Fibroblast of mammary gland (primary cell): Measurements from ENCODE around the gene SSC4D.
"Not testable (repeated sequence)": the region's sequence is repeated elsewhere in the genome, so short reads cannot be mapped to it uniquely, and the experiment has no call there.

Experiments used
- DNase-seq: peaks from one replicate; pipeline ENCODE4 v3.0.0-alpha.2; 2010; ENCODE audit warnings: low read depth
- H3K4me3 ChIP-seq: 2 replicates; pipeline ENCODE4 v1.5.1; 2011; ENCODE audit warnings: low read depth, mild to moderate bottlenecking, low read length, moderate library complexity; ENCODE audit not compliant: control insufficient read depth
- TF ChIP-seq, protein P1 (sequence below): conservative IDR thresholded peaks from 2 replicates; pipeline ENCODE4 v1.5.1; 2011; ENCODE audit warnings: low read depth, low read length, inconsistent platforms; ENCODE audit not compliant: control insufficient read depth, insufficient read depth

SSC4D gene

DNA sequence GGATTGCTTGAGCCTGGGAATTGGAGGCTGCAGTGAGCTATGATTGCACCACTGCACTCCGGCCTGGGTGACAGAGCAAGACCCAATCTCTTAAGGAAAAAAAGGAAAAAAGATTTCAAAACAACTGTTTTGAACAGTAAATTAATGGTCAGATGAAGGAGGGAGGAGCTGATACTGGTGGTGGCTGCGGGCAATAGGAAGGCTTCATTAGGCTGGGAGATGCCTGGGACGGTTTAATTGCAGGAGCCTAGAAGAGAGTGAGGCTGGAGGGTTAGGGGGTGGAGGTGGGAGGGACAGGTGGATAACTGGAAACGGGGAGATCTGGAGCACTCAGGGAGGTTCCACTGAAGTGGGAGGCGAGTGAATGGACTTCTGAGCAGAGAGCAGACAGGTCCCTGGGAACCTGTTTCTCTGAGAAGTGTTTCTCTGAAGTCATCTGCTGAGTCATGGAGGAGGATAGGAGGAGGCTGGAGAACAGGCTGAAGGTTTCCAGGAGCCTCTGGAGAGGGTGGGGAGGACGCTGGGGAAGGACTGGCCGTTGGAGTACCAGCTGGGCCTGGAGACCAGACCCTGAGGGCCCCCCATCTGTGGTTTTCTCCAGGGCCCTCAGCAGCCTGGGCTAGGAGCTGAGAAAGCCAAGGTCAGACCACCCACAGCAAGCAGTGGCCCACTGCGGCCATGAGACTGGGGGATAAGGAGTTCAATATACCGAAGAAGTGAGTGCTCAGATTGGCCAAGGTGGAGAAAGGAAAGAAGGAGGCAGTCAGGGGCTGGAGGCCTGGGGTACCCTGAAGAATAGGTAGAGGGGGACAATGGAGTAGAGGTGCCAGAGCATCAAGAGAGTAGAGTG is 36.3 kb downstream of the SSC4D start:
- TF ChIP-seq, protein P1, sequence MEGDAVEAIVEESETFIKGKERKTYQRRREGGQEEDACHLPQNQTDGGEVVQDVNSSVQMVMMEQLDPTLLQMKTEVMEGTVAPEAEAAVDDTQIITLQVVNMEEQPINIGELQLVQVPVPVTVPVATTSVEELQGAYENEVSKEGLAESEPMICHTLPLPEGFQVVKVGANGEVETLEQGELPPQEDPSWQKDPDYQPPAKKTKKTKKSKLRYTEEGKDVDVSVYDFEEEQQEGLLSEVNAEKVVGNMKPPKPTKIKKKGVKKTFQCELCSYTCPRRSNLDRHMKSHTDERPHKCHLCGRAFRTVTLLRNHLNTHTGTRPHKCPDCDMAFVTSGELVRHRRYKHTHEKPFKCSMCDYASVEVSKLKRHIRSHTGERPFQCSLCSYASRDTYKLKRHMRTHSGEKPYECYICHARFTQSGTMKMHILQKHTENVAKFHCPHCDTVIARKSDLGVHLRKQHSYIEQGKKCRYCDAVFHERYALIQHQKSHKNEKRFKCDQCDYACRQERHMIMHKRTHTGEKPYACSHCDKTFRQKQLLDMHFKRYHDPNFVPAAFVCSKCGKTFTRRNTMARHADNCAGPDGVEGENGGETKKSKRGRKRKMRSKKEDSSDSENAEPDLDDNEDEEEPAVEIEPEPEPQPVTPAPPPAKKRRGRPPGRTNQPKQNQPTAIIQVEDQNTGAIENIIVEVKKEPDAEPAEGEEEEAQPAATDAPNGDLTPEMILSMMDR = no peak
- no peak overlapping the region for H3K4me3 ChIP-seq
- DNase-seq = peak; percentile 85

DNA sequence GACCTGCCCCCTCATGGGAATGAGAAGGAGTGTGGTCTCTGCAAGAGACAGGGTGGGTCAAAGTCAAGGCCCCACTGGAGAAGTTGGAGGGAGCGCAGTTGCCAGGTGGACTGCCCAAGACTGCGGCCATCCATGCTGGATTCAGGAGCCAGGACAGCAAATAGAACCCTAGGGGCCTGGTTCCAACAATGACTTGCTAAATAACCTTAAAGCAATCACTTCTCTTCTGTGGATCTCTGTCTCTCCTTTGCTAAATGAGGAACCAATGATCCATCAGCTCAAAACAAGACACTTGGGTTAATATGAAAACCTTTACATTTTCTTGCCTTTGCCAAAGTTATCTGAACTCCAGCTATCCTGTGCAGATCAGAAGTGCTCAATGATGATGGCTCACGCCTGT is 38.1 kb downstream of the SSC4D start:
- no peak for DNase-seq
- TF ChIP-seq, protein P1 = no peak
- no peak overlapping the region for H3K4me3 ChIP-seq

DNA sequence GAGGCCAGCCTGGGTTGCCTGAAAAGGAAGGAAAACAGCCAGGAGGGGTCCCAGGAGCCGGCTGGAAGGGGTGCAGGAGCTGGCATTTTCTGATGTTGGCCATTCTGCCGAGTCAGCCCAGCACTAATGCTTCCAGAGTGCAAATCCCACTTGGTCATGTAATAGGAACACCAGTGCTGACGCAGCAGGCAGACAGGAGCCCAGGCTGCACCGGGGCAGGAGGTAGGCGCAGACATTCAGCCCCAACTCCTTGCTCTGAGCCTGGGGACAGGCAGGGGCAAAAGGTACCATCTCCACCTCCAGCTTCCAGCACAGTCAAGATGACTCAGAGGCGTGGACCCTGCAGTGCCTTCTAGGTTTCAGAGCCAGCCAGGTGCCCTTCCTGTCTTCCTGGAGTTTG is 40.5 kb downstream of the SSC4D start:
- TF ChIP-seq, protein P1 = no peak
- H3K4me3 ChIP-seq = no peak overlapping the region
- DNase-seq = no peak

DNA sequence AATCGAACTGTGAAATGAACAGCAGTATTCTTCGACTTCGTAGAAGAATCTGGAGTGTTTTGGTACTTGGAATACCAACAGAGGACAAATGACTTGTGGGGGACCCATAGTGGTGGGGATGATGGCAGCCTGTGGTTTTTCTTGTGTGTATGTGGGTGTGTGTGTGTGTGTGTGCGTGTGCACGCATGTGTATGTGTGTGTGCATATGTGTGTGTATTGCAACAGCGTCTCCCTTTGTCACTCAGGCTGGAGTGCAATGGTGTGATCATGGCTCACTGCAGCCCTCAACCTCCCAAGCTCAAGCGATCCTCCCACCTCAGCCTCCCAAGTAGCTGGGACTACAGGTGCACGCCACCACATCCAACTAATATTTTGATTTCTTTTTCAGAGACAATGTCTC is 41.3 kb downstream of the SSC4D start:
- TF ChIP-seq, protein P1 = no peak
- H3K4me3 ChIP-seq = no peak overlapping the region
- DNase-seq = no peak

DNA sequence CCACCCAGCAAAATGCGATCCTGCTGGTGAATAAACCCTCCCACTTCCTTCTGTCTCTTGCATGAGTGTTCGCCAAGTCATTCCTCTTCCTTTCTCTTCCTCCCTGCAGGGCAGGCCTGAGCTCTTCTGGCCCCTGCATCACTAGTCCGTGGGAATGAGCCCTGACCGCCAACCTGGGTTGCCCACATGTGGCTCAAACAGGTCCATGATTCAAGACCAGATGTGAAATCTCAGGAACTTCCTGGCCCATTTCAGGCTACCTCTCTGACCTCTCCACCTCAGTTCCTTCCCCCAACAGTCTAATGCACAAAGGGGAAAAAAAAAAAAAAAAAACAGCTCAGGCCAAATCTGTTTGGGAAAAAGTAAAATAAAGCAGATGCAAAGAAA is 45.3 kb downstream of the SSC4D start:
- peak; percentile 88 for DNase-seq
- no peak overlapping the region for H3K4me3 ChIP-seq
- TF ChIP-seq, protein P1 = no peak

DNA sequence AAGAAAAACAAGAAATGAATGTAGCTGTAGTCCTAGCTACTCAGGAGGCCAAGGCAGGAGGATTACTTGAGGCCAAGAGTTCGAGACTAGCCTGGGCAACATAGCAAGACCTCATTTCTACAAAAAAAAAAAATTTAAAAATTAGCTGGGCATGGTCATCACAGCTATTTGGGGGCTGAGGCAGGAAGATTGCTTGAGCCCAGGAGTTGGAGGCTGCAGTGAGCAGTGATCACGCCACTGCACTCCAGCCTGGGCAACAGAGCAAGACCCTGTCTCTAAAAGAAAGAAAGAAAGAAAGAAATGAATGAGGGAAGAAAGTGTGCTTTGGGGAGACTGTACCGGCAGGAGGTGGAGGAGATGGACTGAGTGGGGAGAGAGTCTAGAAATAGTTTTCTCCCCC is 45.7 kb downstream of the SSC4D start:
- DNase-seq, H3K4me3 ChIP-seq: not testable (repeated sequence)

DNA sequence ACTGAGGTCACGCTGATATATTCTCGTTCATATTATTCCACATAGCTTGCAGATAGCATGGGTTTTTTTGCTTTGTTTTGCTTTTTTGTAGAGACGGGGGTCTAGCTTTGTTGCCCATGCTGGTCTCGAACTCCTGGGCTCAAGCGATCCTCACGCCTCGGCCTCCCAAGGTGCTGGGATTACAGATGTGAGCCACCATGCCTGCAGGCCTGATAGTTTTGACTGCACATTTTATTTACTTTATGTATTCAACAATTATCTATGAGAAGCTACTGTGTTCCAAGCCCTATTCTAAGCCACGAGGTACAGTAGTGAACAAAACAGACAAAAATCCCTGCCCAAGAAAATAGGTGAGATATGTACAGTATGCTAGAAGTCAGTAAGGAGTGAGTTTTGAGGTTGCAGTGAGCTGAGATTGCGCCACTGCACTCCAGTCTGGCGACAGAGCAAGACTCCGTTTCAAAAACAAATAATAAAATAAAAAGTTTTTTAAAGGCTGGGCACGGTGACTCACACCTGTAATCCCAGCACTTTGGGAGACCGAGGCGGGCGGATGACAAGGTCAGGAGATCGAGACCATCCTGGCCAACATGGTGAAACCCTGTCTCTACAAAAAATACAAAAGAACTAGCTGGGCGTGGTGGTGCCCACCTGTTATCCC is 49.4 kb downstream of the SSC4D start:
- no peak for DNase-seq
- TF ChIP-seq, protein P1 = no peak
- no peak overlapping the region for H3K4me3 ChIP-seq
